HCT116 (cell line): Measurements from ENCODE around the gene KRT24. TPM values are rescaled to one million over a fixed set of nuclear protein-coding genes. Genes with fewer than 3 reads are reported as not detected.

Experiments
- ATAC-seq: fragments of 200-7000 bp; cut with Tn5 transposase; 2 replicates; pipeline ENCODE4 v1.9.1; 2020; ENCODE audit warnings: mild to moderate bottlenecking, moderate library complexity
- BruUV-seq: library from RNA; stranded (reverse); fragments of 400-500 nt; replicated peaks from 2 replicates; lab custom pipeline; 2021; lab: Mats Ljungman, UMichigan
- CTCF ChIA-PET: fragments of 300-600 bp; sonication (Branson Sonifier 250); formaldehyde crosslinking; loops from one replicate; lab custom pipeline; 2021; ENCODE audit warnings: antibody characterized with exemption; lab: Charles Lee
- POLR2A ChIA-PET: fragments of 300-600, 350-600 bp; sonication (Branson Sonifier 250); formaldehyde crosslinking; loops from one replicate; lab custom pipeline; 2021; ENCODE audit warnings: antibody characterized with exemption; lab: Charles Lee
- RAD21 ChIA-PET, 2 experiments: fragments of 300-600 bp; sonication (Branson Sonifier 250); formaldehyde crosslinking; loops; one replicate each; lab custom pipeline; 2023; ENCODE audit warnings: low total read pairs in 2 of 2; ENCODE audit not compliant: uncharacterized antibody in 2 of 2, unreplicated experiment in 2 of 2, low non-redundant PET in 1 of 2; lab: Charles Lee
- DNase-seq: peaks from one replicate; pipeline ENCODE4 v3.0.0-alpha.2; 2010; ENCODE audit warnings: low read depth, low spot score
- H2AFZ ChIP-seq: fragments of 200-600 bp; shearing (Covaris generic), sonication (generic); 2 replicates; pipeline ENCODE4 v1.6.1; 2017; ENCODE audit warnings: low read depth, mixed run types, mixed read lengths, antibody characterized with exemption, low read length; ENCODE audit not compliant: poor library complexity, severe bottlenecking
- H3K27ac ChIP-seq: 2 replicates; pipeline ENCODE4 v1.5.1; 2012; ENCODE audit warnings: low read depth, low read length
- H3K27me3 ChIP-seq: fragments of 200-600 bp; sonication (generic); 2 replicates; pipeline ENCODE4 v1.6.1; 2016; ENCODE audit warnings: mixed run types, low read length, mixed read lengths; ENCODE audit not compliant: insufficient read depth
- H3K36me3 ChIP-seq, 2 experiments: fragments of 200-500 bp in 1 of 2; fragments of 200-600 bp in 1 of 2; sonication (Bioruptor generic) in 1 of 2; sonication (generic) in 1 of 2; 2 replicates each; pipeline versions ENCODE4 v1.5.1 to v1.6.1; 2014 to 2016; ENCODE audit warnings: low read length in 2 of 2, inconsistent platforms in 1 of 2, mixed read lengths in 1 of 2, mixed run types in 1 of 2; ENCODE audit not compliant: insufficient read depth in 2 of 2, control insufficient read depth in 1 of 2
- H3K4me1 ChIP-seq, 2 experiments: fragments of 200-600 bp in 1 of 2; sonication (generic) in 1 of 2; 2 replicates each; pipeline versions ENCODE4 v1.5.1 to v1.6.1; 2012 to 2017; ENCODE audit warnings: low read length in 2 of 2, inconsistent platforms in 1 of 2, mild to moderate bottlenecking in 1 of 2, mixed read lengths in 1 of 2, mixed run types in 1 of 2, moderate library complexity in 1 of 2; ENCODE audit not compliant: insufficient read depth in 2 of 2, control insufficient read depth in 1 of 2
- H3K4me2 ChIP-seq: fragments of 200-600 bp; sonication (generic); 2 replicates; pipeline ENCODE4 v1.6.1; 2017; ENCODE audit warnings: mixed run types, low read length, mixed read lengths
- H3K4me3 ChIP-seq, 2 experiments: fragments of 200-600 bp in 1 of 2; sonication (generic) in 1 of 2; replicated peaks in 1 of 2; 2 replicates each; pipeline ENCODE4 v1.5.1; 2011 to 2016; ENCODE audit warnings: low read length in 2 of 2, control low read depth in 1 of 2, low read depth in 1 of 2, mild to moderate bottlenecking in 1 of 2, mixed read lengths in 1 of 2, mixed run types in 1 of 2
- H3K79me2 ChIP-seq: fragments of 200-600 bp; sonication (generic); 2 replicates; pipeline ENCODE4 v1.6.1; 2017; ENCODE audit warnings: mild to moderate bottlenecking, mixed run types, low read length, moderate library complexity, mixed read lengths; ENCODE audit not compliant: insufficient read depth
- H3K9ac ChIP-seq: fragments of 200-600 bp; sonication (generic); 2 replicates; pipeline ENCODE4 v1.6.1; 2016; ENCODE audit warnings: low read length, mixed read lengths
- H3K9me2 ChIP-seq: fragments of 200-600 bp; sonication (generic), shearing (Covaris generic); 2 replicates; pipeline ENCODE4 v1.6.1; 2017; ENCODE audit warnings: mixed run types, mild to moderate bottlenecking, moderate library complexity; ENCODE audit not compliant: insufficient read depth
- H3K9me3 ChIP-seq, 2 experiments: fragments of 200-500 bp in 1 of 2; fragments of 200-600 bp in 1 of 2; sonication (Bioruptor generic) in 1 of 2; sonication (generic) in 1 of 2; 2 replicates each; pipeline ENCODE4 v1.6.1; 2014 to 2017; ENCODE audit warnings: low read length in 2 of 2, mixed read lengths in 2 of 2, inconsistent platforms in 1 of 2, low read depth in 1 of 2, mild to moderate bottlenecking in 1 of 2, mixed run types in 1 of 2, moderate library complexity in 1 of 2; ENCODE audit not compliant: control insufficient read depth in 1 of 2, insufficient read depth in 1 of 2
- H4K20me1 ChIP-seq: fragments of 200-600 bp; sonication (generic), shearing (Covaris generic); 2 replicates; pipeline ENCODE4 v1.6.1; 2017; ENCODE audit warnings: mixed run types, mild to moderate bottlenecking, moderate library complexity; ENCODE audit not compliant: insufficient read depth
- EGR1 ChIP-seq: IDR thresholded peaks from 2 replicates; pipeline ENCODE4 v1.6.1; 2012; ENCODE audit warnings: low read depth
- EZH2 ChIP-seq: fragments of 200-600 bp; sonication (generic); IDR thresholded peaks from 2 replicates; pipeline ENCODE4 v1.6.1; 2017; ENCODE audit warnings: antibody characterized with exemption, mixed run types
- EZH2phosphoT487 ChIP-seq: fragments of 200-600 bp; IDR thresholded peaks from 2 replicates; pipeline ENCODE4 v1.6.1; 2018; ENCODE audit warnings: antibody characterized with exemption, borderline replicate concordance
- FOSL1 ChIP-seq: IDR thresholded peaks from 2 replicates; pipeline ENCODE4 v1.6.1; 2012; ENCODE audit warnings: low read depth
- JUND ChIP-seq: IDR thresholded peaks from 2 replicates; pipeline ENCODE4 v1.6.1; 2012
- POLR2A ChIP-seq: IDR thresholded peaks from 2 replicates; pipeline ENCODE4 v1.7.0; 2011; ENCODE audit warnings: borderline replicate concordance; ENCODE audit not compliant: insufficient read depth, insufficient read length; ENCODE audit errors: extremely low read depth
- RAD21 ChIP-seq: IDR thresholded peaks from 2 replicates; pipeline ENCODE4 v1.6.1; 2012; ENCODE audit warnings: low read depth, mild to moderate bottlenecking
- REST ChIP-seq: IDR thresholded peaks from 2 replicates; pipeline ENCODE4 v1.6.1; 2012; ENCODE audit warnings: low read depth
- SIN3A ChIP-seq: IDR thresholded peaks from 2 replicates; pipeline ENCODE4 v1.6.1; 2012; ENCODE audit warnings: low read depth
- SRF ChIP-seq: IDR thresholded peaks from 2 replicates; pipeline ENCODE4 v1.6.1; 2012; ENCODE audit warnings: low read depth
- ZBTB33 ChIP-seq: IDR thresholded peaks from 2 replicates; pipeline ENCODE4 v1.6.1; 2011; ENCODE audit warnings: mild to moderate bottlenecking, low read length, moderate library complexity; ENCODE audit not compliant: insufficient replicate concordance; ENCODE audit errors: extremely low read depth
- ZFX ChIP-seq: fragments of 450-650 bp; IDR thresholded peaks from 2 replicates; pipeline ENCODE4 v1.6.1; 2017
- ZNF274 ChIP-seq: fragments of 200-500 bp; sonication (Bioruptor generic); IDR thresholded peaks from 2 replicates; pipeline ENCODE4 v1.6.1; 2014; ENCODE audit warnings: mild to moderate bottlenecking, low read depth, low read length, inconsistent platforms
- intact Hi-C: fragments of 100-400 bp; cut with micrococcal nuclease; formaldehyde crosslinking; loops from 2 replicates; pipeline ENCODE4 v1.10.0; 2022
- total RNA-seq: library from RNA; stranded (reverse); gene quantifications from one replicate; pipeline ENCODE4 v1.2.1, GENCODE V29; 2021; ENCODE audit not compliant: unreplicated experiment
- TF ChIP-seq, protein P1 (sequence below): IDR thresholded peaks from 2 replicates; pipeline ENCODE4 v1.6.1; 2012
- TF ChIP-seq, protein P2 (sequence below): IDR thresholded peaks from 2 replicates; pipeline ENCODE4 v1.6.1; 2012

Gene KRT24
- total RNA-seq, 1 experiment from 2014 or later: not detected

DNA sequence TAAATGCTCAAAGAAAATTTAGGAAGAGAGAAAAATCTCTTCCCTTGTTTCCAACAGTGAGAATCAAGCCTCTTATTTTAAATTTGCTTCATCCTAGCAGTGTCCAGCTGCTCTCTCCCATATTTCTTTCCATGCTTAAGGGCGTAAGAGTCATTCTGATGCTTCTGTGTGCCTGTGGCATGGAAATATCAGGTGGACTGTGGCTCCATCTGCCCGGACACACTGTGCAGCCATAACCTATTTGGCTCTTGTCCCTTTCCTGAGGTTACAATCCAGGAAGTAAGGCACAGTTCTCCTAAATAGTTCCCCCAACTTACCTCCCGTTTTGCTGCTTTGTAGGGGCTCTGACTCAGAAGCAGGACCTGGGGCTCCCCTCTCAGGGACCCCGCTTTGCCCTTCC is 32.3 kb downstream of the KRT24 start:
- Histone ChIP-seq H3K4me1 (no peaks in the 10 kb centered on the region), H2AFZ (peak overlapping the region; percentile 31), H3K9me3 (no peaks in the 10 kb centered on the region), H3K9ac (no peak overlapping the region), H3K27me3 (no peaks in the 10 kb centered on the region), H3K79me2 (no peaks in the 10 kb centered on the region), H3K27ac (no peak overlapping the region), H4K20me1 (no peaks in the 10 kb centered on the region)
- no peak for DNase-seq
- intact Hi-C loops: no loop called here
- CTCF ChIA-PET: no interaction called here
- ATAC-seq: no peak
- RAD21 ChIA-PET: no interaction called here
- POLR2A ChIA-PET: no interaction called here
- TF ChIP-seq FOSL1 (no peak), EZH2phosphoT487 (no peak), EGR1 (no peak), RAD21 (no peak)
- TF ChIP-seq, all 23 proteins: peak for 0
- Histone ChIP-seq H3K4me2 (no peak overlapping the region), H3K36me3 (no peaks in the 10 kb centered on the region), H3K9me2 (no peaks in the 10 kb centered on the region), H3K4me3 (no peak overlapping the region)
- no TSS peak for BruUV-seq

DNA sequence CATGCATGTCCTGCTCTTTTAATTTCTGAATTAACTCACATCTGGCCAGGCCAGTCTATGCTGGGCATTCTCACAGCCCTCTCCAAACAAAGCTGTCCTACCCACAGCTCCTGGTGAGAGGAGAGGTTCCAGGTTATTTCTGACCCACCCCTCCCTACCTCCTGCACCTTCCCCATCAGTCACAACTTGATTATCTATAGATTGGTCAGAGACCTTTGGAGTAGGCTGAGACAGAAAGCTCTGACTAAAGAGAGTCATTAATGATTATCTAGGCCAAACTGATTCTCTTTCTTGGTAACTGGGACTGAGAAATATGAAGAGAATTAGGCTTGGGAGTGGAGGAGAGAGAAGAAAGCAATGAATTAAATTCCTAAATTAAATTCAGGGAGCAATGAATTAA is 37.2 kb downstream of the KRT24 start:
- ChIA-PET RAD21 (no interaction called here), CTCF (no interaction called here), POLR2A (interaction anchor here (1.1 kb wide), 1 partner anchor 19 kb away, joined by 3 read pairs; the partner anchor contains the start of gene SMARCE1)
- H3K27me3 ChIP-seq: no peaks in the 10 kb centered on the region
- DNase-seq (no peak), ATAC-seq (no peak)
- H3K36me3 ChIP-seq: no peaks in the 10 kb centered on the region
- H3K9me3 ChIP-seq: no peaks in the 10 kb centered on the region
- H3K27ac ChIP-seq: no peak overlapping the region
- no peak overlapping the region for H2AFZ ChIP-seq
- H3K4me3 ChIP-seq: no peak overlapping the region
- no peaks in the 10 kb centered on the region for H3K9me2 ChIP-seq
- no peak overlapping the region for H3K4me2 ChIP-seq
- H3K79me2 ChIP-seq: no peaks in the 10 kb centered on the region
- BruUV-seq: no TSS peak
- TF ChIP-seq SIN3A: no peak
- TF ChIP-seq, protein P1, sequence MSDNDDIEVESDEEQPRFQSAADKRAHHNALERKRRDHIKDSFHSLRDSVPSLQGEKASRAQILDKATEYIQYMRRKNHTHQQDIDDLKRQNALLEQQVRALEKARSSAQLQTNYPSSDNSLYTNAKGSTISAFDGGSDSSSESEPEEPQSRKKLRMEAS: no peak
- no peak for TF ChIP-seq EGR1
- TF ChIP-seq FOSL1: no peak
- TF ChIP-seq POLR2A: no peak
- no peak for TF ChIP-seq ZNF274
- TF ChIP-seq JUND: no peak
- TF ChIP-seq REST: no peak
- no peak for TF ChIP-seq SRF
- TF ChIP-seq EZH2phosphoT487: no peak
- TF ChIP-seq ZFX: no peak
- TF ChIP-seq, protein P2, sequence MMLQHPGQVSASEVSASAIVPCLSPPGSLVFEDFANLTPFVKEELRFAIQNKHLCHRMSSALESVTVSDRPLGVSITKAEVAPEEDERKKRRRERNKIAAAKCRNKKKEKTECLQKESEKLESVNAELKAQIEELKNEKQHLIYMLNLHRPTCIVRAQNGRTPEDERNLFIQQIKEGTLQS: no peak
- no peak for TF ChIP-seq EZH2
- TF ChIP-seq ZBTB33: no peak
- H3K4me1 ChIP-seq: peaks cover 0 to 5% of the 10 kb centered on the region in 2 experiments; a peak in 1 of 4 replicates
- no peak overlapping the region for H3K9ac ChIP-seq
- intact Hi-C loops: no loop called here
- no peaks in the 10 kb centered on the region for H4K20me1 ChIP-seq
